SK-N-SH (cell line): ENCODE data around the gene TGFBI. TPM values are rescaled to one million over a fixed set of nuclear protein-coding genes. Genes with fewer than 3 reads are reported as not detected.

Experiments used
- CTCF ChIA-PET: fragments of 300-600, 350-600 bp; formaldehyde crosslinking; extraction: SDS; loops from one replicate; lab custom pipeline; 2021; lab: Yijun Ruan, JAX
- POLR2A ChIA-PET: fragments of 350-600 bp; sonication (Branson Sonifier 250); formaldehyde crosslinking; extraction: SDS; loops from one replicate; lab custom pipeline; 2020; ENCODE audit warnings: antibody characterized with exemption, inconsistent platforms; lab: Yijun Ruan, JAX
- DNase-seq: peaks from one replicate; pipeline ENCODE4 v3.0.0; 2012
- H2AFZ ChIP-seq: fragments of 200-600 bp; sonication (generic); 2 replicates; pipeline ENCODE4 v1.8.1; 2016; ENCODE audit warnings: antibody characterized with exemption, mild to moderate bottlenecking, low read depth
- H3F3A ChIP-seq: fragments of 200-600 bp; sonication (generic); replicated peaks from 2 replicates; pipeline ENCODE3; 2016; ENCODE audit warnings: antibody characterized with exemption, mild to moderate bottlenecking; ENCODE audit not compliant: insufficient read depth
- H3K27ac ChIP-seq, 2 experiments: fragments of 200-500 bp in 1 of 2; fragments of 200-600 bp in 1 of 2; sonication (Bioruptor generic) in 1 of 2; sonication (generic), shearing (Covaris generic) in 1 of 2; 2 replicates each; pipeline versions ENCODE4 v1.5.1 to v1.6.1; 2014 to 2016; ENCODE audit warnings: low read depth in 2 of 2, inconsistent platforms in 1 of 2, low read length in 1 of 2, mild to moderate bottlenecking in 1 of 2, mixed read lengths in 1 of 2
- H3K27me3 ChIP-seq: fragments of 200-600 bp; sonication (generic), shearing (Covaris generic); 2 replicates; pipeline ENCODE4 v1.6.1; 2016; ENCODE audit warnings: mixed run types; ENCODE audit not compliant: insufficient read depth
- H3K36me3 ChIP-seq, 2 experiments: fragments of 200-500 bp in 1 of 2; fragments of 200-600 bp in 1 of 2; sonication (Bioruptor generic) in 1 of 2; sonication (generic) in 1 of 2; replicated peaks in 1 of 2; 2 replicates each; pipeline versions ENCODE3 to v1.5.1; 2014 to 2016; ENCODE audit warnings: low read length in 1 of 2, mild to moderate bottlenecking in 1 of 2; ENCODE audit not compliant: insufficient read depth in 2 of 2, control insufficient read depth in 1 of 2
- H3K4me1 ChIP-seq, 2 experiments: fragments of 200-500 bp in 1 of 2; fragments of 200-600 bp in 1 of 2; sonication (Bioruptor generic) in 1 of 2; sonication (generic), shearing (Covaris generic) in 1 of 2; 2 replicates each; pipeline versions ENCODE4 v1.5.1 to v1.6.1; 2014 to 2016; ENCODE audit warnings: low read depth in 1 of 2, low read length in 1 of 2, mixed run types in 1 of 2; ENCODE audit not compliant: insufficient read depth in 2 of 2, control insufficient read depth in 1 of 2
- H3K4me2 ChIP-seq: fragments of 200-600 bp; sonication (generic), shearing (Covaris generic); 2 replicates; pipeline ENCODE4 v1.6.1; 2017; ENCODE audit warnings: mixed run types
- H3K4me3 ChIP-seq, 2 experiments: fragments of 200-500 bp in 1 of 2; fragments of 200-600 bp in 1 of 2; sonication (Bioruptor generic) in 1 of 2; sonication (generic), shearing (Covaris generic) in 1 of 2; 2 replicates each; pipeline versions ENCODE4 v1.5.1 to v1.8.1; 2014 to 2016; ENCODE audit warnings: low read depth in 2 of 2, inconsistent platforms in 1 of 2, low read length in 1 of 2, mild to moderate bottlenecking in 1 of 2, mixed read lengths in 1 of 2, moderate library complexity in 1 of 2
- H3K79me2 ChIP-seq: fragments of 200-600 bp; sonication (generic); 2 replicates; pipeline ENCODE4 v1.8.1; 2017; ENCODE audit warnings: mild to moderate bottlenecking; ENCODE audit not compliant: insufficient read depth
- H3K9ac ChIP-seq: fragments of 200-600 bp; sonication (generic); 2 replicates; pipeline ENCODE4 v1.6.1; 2017; ENCODE audit warnings: mixed run types
- H3K9me2 ChIP-seq: fragments of 200-600 bp; sonication (generic); 2 replicates; pipeline ENCODE4 v1.6.1; 2017; ENCODE audit warnings: mixed run types
- H3K9me3 ChIP-seq: fragments of 200-600 bp; sonication (generic); 2 replicates; pipeline ENCODE4 v1.6.1; 2017; ENCODE audit warnings: mixed run types, mild to moderate bottlenecking, moderate library complexity
- H4K20me1 ChIP-seq: fragments of 200-600 bp; sonication (generic); 2 replicates; pipeline ENCODE4 v1.6.1; 2017; ENCODE audit warnings: mild to moderate bottlenecking, mixed run types; ENCODE audit not compliant: insufficient read depth
- CHD2 ChIP-seq: fragments of 150-350 bp; IDR thresholded peaks from 2 replicates; pipeline ENCODE4 v1.6.1; 2018; ENCODE audit warnings: low read length; ENCODE audit not compliant: partially characterized antibody
- FOSL2 ChIP-seq: IDR thresholded peaks from 2 replicates; pipeline ENCODE4 v1.4.0; 2012; ENCODE audit warnings: low read depth, mild to moderate bottlenecking, moderate library complexity, borderline replicate concordance
- GABPA ChIP-seq: IDR thresholded peaks from 2 replicates; pipeline ENCODE4 v1.4.0; 2012; ENCODE audit warnings: low read depth, mild to moderate bottlenecking
- JUND ChIP-seq: IDR thresholded peaks from 2 replicates; pipeline ENCODE4 v1.4.0; 2012
- MXI1 ChIP-seq: IDR thresholded peaks from 2 replicates; pipeline ENCODE4 v1.6.1; 2012; ENCODE audit warnings: mild to moderate bottlenecking, low read depth, low read length, improper control_type of control experiment
- POLR2AphosphoS5 ChIP-seq: IDR thresholded peaks from 2 replicates; pipeline ENCODE4 v1.6.1; 2012; ENCODE audit warnings: low read depth, low read length
- RCOR1 ChIP-seq: fragments of 150-350 bp; IDR thresholded peaks from 2 replicates; pipeline ENCODE4 v1.6.1; 2017; ENCODE audit warnings: antibody characterized with exemption, low read length
- RXRA ChIP-seq: IDR thresholded peaks from 2 replicates; pipeline ENCODE4 v1.4.0; 2012; ENCODE audit warnings: low read depth, mild to moderate bottlenecking, borderline replicate concordance
- SIN3A ChIP-seq: IDR thresholded peaks from 2 replicates; pipeline ENCODE4 v1.6.1; 2012; ENCODE audit warnings: low read depth, mild to moderate bottlenecking, low read length, moderate library complexity, borderline replicate concordance
- SMC3 ChIP-seq: IDR thresholded peaks from 2 replicates; pipeline ENCODE4 v1.6.1; 2012; ENCODE audit warnings: low read depth, low read length, improper control_type of control experiment
- TAF1 ChIP-seq: IDR thresholded peaks from 2 replicates; pipeline ENCODE4 v1.6.1; 2012; ENCODE audit warnings: low read depth, mild to moderate bottlenecking, low read length, moderate library complexity, borderline replicate concordance
- TCF12 ChIP-seq: IDR thresholded peaks from 2 replicates; pipeline ENCODE4 v1.4.0; 2012
- TEAD4 ChIP-seq: IDR thresholded peaks from 2 replicates; pipeline ENCODE4 v1.4.0; 2012; ENCODE audit warnings: mild to moderate bottlenecking, borderline replicate concordance; ENCODE audit not compliant: insufficient read depth
- YY1 ChIP-seq: IDR thresholded peaks from 2 replicates; pipeline ENCODE4 v1.4.0; 2012; ENCODE audit warnings: low read depth, mild to moderate bottlenecking
- WGBS: methylation state at CpG from one replicate; pipeline ENCODE4 v1.1.6; 2017; ENCODE audit warnings: low lambda C conversion rate; 5-methylcytosine and 5-hydroxymethylcytosine counted together
- polyA plus RNA-seq, 3 experiments: library from polyadenylated mRNA; depleted of rRNA; stranded (reverse); fragments of >200 nt; gene quantifications; 2 replicates each; pipeline ENCODE4 v1.2.3, GENCODE V29; 2012
- TF ChIP-seq, protein P1 (sequence below): IDR thresholded peaks from 2 replicates; pipeline ENCODE4 v1.4.0; 2012; ENCODE audit warnings: low read depth
- TF ChIP-seq, protein P2 (sequence below): IDR thresholded peaks from 2 replicates; pipeline ENCODE4 v1.6.1; 2012; ENCODE audit warnings: mild to moderate bottlenecking, low read depth, low read length, moderate library complexity
- TF ChIP-seq, protein P3 (sequence below): fragments of 150-350 bp; IDR thresholded peaks from 2 replicates; pipeline ENCODE4 v1.6.1; 2016; ENCODE audit warnings: mild to moderate bottlenecking, low read depth, low read length
- TF ChIP-seq, protein P4 (sequence below): IDR thresholded peaks from 2 replicates; pipeline ENCODE4 v1.4.0; 2012; ENCODE audit warnings: low read depth, borderline replicate concordance

TGFBI gene
- polyA plus RNA-seq, 1 of the 3 experiments (the other 2 are of a cell fraction) = 2,678 TPM

DNA sequence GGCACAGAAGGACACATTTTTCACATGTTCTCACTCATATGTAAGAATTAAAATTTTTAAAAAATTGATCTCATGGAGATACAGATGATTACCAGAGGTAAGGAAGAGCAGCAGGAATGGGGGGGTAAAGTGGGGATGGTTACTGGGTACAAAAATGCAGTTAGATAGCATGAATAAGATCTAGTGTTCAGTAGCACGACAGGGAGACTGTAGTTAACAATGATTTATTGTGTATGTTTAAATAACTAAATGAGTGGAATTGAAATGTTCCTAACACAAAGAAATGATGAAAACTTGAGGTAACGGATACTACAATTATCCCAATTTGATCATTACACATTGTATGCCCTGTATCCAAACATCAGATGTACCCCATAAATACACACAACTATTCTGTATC lies 15.2 kb upstream of the TGFBI start:
- POLR2A ChIA-PET = no interaction called here
- no peak overlapping the region for H3K4me3 ChIP-seq
- no peaks in the 10 kb centered on the region for H3K9me3 ChIP-seq
- H3K79me2 ChIP-seq = peaks cover 7% of the 10 kb centered on the region; the same call in 1 of the 2 replicates
- H3K27ac ChIP-seq = peak overlapping the region; percentile 98 to 100
- 64% methylated on average over 2 of the region's 2 CpGs for WGBS
- H3K9me2 ChIP-seq = no peaks in the 10 kb centered on the region
- no peaks in the 10 kb centered on the region for H3K36me3 ChIP-seq
- no peaks in the 10 kb centered on the region for H3K27me3 ChIP-seq
- peak overlapping the region; percentile 47; the same call in 1 of the 2 replicates for H3K4me2 ChIP-seq
- H3F3A ChIP-seq = peaks cover 76% of the 10 kb centered on the region
- H3K4me1 ChIP-seq = peaks cover 19 to 76% of the 10 kb centered on the region in 2 experiments
- TF ChIP-seq SIN3A (no peak), TAF1 (no peak), GABPA (no peak), SMC3 (no peak), RXRA (no peak), RCOR1 (no peak)
- TF ChIP-seq, protein P1, sequence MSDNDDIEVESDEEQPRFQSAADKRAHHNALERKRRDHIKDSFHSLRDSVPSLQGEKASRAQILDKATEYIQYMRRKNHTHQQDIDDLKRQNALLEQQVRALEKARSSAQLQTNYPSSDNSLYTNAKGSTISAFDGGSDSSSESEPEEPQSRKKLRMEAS = no peak
- TF ChIP-seq, protein P2, sequence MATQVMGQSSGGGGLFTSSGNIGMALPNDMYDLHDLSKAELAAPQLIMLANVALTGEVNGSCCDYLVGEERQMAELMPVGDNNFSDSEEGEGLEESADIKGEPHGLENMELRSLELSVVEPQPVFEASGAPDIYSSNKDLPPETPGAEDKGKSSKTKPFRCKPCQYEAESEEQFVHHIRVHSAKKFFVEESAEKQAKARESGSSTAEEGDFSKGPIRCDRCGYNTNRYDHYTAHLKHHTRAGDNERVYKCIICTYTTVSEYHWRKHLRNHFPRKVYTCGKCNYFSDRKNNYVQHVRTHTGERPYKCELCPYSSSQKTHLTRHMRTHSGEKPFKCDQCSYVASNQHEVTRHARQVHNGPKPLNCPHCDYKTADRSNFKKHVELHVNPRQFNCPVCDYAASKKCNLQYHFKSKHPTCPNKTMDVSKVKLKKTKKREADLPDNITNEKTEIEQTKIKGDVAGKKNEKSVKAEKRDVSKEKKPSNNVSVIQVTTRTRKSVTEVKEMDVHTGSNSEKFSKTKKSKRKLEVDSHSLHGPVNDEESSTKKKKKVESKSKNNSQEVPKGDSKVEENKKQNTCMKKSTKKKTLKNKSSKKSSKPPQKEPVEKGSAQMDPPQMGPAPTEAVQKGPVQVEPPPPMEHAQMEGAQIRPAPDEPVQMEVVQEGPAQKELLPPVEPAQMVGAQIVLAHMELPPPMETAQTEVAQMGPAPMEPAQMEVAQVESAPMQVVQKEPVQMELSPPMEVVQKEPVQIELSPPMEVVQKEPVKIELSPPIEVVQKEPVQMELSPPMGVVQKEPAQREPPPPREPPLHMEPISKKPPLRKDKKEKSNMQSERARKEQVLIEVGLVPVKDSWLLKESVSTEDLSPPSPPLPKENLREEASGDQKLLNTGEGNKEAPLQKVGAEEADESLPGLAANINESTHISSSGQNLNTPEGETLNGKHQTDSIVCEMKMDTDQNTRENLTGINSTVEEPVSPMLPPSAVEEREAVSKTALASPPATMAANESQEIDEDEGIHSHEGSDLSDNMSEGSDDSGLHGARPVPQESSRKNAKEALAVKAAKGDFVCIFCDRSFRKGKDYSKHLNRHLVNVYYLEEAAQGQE = no peak
- TF ChIP-seq, all 33 proteins: peak for 0
- DNase-seq = no peak
- H4K20me1 ChIP-seq = no peaks in the 10 kb centered on the region
- no peak overlapping the region for H2AFZ ChIP-seq
- H3K9ac ChIP-seq = peak overlapping the region; percentile 63; the same call in 1 of the 2 replicates
- CTCF ChIA-PET = interaction anchor here (0.6 kb wide), 1 partner anchor 69 kb away, joined by 3 read pairs; no protein-coding TSS in a partner anchor

DNA sequence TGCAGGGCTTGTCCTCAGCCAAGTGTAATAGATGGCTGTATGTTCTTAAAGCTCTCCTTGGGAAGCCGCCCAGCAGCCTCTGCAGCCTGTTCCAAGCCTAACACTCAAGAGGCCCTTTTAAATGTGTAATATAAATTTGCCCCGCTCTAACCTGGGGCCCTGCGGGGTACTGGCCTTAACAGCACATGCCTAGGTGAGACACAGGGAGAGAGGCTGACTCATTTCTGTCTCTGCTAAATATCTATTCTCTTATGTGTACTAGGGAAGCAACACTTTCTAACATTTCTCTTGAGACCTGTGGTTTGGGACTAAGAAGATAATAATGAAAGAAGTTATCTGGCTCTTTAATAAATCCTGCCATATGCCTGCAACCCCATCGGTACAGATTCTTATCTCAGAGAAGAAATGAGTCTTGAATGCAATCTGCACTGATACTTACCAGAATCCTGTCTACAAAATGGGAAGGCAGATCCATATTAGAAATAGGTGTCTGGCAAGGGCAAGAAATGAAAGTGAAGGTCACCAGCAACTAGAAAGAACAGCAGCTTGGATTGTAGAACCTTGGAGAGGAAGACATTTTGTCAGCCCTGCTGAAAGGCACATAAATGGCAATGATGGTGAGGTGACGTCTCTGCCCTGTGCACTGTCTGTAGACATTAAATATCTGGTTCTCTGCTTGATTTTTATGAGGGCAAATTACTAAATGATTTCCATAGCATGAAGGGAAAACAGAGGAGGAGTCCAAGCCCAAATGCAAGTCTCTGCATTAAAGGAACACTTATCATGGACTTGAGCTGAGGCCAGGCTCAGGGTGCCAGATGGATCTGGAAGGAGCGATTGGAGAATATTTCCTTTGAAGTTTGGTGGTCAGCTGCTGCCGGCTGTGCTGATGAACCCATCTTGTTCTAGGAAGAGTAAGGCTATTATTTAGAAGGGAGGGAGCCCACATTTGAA lies 14.5 kb upstream of the TGFBI start:
- Histone ChIP-seq H2AFZ (no peak overlapping the region), H3K27me3 (no peaks in the 10 kb centered on the region), H3K4me2 (peak overlapping the region; percentile 47), H3K27ac (peak overlapping the region; percentile 98 to 100), H3K9me3 (no peaks in the 10 kb centered on the region), H3K9me2 (no peaks in the 10 kb centered on the region), H3K79me2 (peaks cover 4% of the 10 kb centered on the region; the same call in 1 of the 2 replicates), H3K4me1 (peaks cover 27 to 83% of the 10 kb centered on the region in 2 experiments), H3F3A (peaks cover 84% of the 10 kb centered on the region), H3K9ac (peak overlapping the region; percentile 63; the same call in 1 of the 2 replicates), H4K20me1 (no peaks in the 10 kb centered on the region), H3K4me3 (no peak overlapping the region), H3K36me3 (no peaks in the 10 kb centered on the region)
- DNase-seq = no peak
- ChIA-PET CTCF (interaction anchor here (0.6 kb wide), 1 partner anchor 70 kb away, joined by 3 read pairs; no protein-coding TSS in a partner anchor), POLR2A (no interaction called here)
- 46% methylated on average over 7 of the region's 7 CpGs for WGBS
- TF ChIP-seq, protein P1 = peak; percentile 82; the same call in 1 of the 2 replicates
- TF ChIP-seq MXI1 (no peak), YY1 (peak; percentile 60; the same call in 1 of the 2 replicates), JUND (peak; percentile 95), TCF12 (peak; percentile 99), TAF1 (peak; percentile 14; the same call in 1 of the 2 replicates), TEAD4 (peak; percentile 98), CHD2 (no peak), RXRA (peak; percentile 89), FOSL2 (peak; percentile 87; the same call in 1 of the 2 replicates), POLR2AphosphoS5 (peak; percentile 92)
- TF ChIP-seq, protein P3, sequence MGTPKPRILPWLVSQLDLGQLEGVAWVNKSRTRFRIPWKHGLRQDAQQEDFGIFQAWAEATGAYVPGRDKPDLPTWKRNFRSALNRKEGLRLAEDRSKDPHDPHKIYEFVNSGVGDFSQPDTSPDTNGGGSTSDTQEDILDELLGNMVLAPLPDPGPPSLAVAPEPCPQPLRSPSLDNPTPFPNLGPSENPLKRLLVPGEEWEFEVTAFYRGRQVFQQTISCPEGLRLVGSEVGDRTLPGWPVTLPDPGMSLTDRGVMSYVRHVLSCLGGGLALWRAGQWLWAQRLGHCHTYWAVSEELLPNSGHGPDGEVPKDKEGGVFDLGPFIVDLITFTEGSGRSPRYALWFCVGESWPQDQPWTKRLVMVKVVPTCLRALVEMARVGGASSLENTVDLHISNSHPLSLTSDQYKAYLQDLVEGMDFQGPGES = no peak
- TF ChIP-seq, protein P4, sequence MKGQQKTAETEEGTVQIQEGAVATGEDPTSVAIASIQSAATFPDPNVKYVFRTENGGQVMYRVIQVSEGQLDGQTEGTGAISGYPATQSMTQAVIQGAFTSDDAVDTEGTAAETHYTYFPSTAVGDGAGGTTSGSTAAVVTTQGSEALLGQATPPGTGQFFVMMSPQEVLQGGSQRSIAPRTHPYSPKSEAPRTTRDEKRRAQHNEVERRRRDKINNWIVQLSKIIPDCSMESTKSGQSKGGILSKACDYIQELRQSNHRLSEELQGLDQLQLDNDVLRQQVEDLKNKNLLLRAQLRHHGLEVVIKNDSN = no peak
